NCI-H82 treated with DMSO at 0.1 percent for 48 hours (cell line): ENCODE measurements around the gene RAD23B.
"Not testable (repeated sequence)": the region's sequence is repeated elsewhere in the genome, so short reads cannot be mapped to it uniquely, and the experiment has no call there.

Source experiments
- DNase-seq: peaks from one replicate; lab custom pipeline; 2025; ENCODE audit not compliant: unreplicated experiment; lab: John Stamatoyannopoulos, UW

Gene RAD23B

GRCh38 chr9:107292821-107293542 lies 9.9 kb downstream of the RAD23B start:
- DNase-seq, result no peak

GRCh38 chr9:107293543-107294085 lies 10.5 kb downstream of the RAD23B start:
- no peak for DNase-seq

GRCh38 chr9:107294756-107295155 lies 11.7 kb downstream of the RAD23B start:
- DNase-seq, result peak; percentile 62

- no peak for DNase-seq
Measured at GRCh38 chr9:107295995-107296394, 12.9 kb downstream of the RAD23B start.

- not testable (repeated sequence) for DNase-seq
Measured at GRCh38 chr9:107296592-107296991, 13.5 kb downstream of the RAD23B start.

- no peak for DNase-seq
Measured at GRCh38 chr9:107299437-107299836, 16.4 kb downstream of the RAD23B start.

GRCh38 chr9:107306308-107306707 lies 23.2 kb downstream of the RAD23B start:
- DNase-seq, result no peak

GRCh38 chr9:107307331-107307730 lies 24.3 kb downstream of the RAD23B start:
- no peak for DNase-seq

GRCh38 chr9:107308461-107308860 lies 25.4 kb downstream of the RAD23B start:
- no peak for DNase-seq

- DNase-seq, result no peak
Measured at GRCh38 chr9:107309271-107309670, 26.2 kb downstream of the RAD23B start.

- DNase-seq, result peak; percentile 55
Measured at GRCh38 chr9:107312376-107313050, 29.4 kb downstream of the RAD23B start.

- DNase-seq, result no peak
Measured at GRCh38 chr9:107313555-107314096, 30.5 kb downstream of the RAD23B start.

- no peak for DNase-seq
Measured at GRCh38 chr9:107314763-107315162, 31.7 kb downstream of the RAD23B start.

GRCh38 chr9:107316795-107317661 lies 33.9 kb downstream of the RAD23B start:
- no peak for DNase-seq

- DNase-seq, result no peak
Measured at GRCh38 chr9:107322643-107323042, 39.6 kb downstream of the RAD23B start.

GRCh38 chr9:107323836-107324585 lies 40.9 kb downstream of the RAD23B start:
- DNase-seq, result no peak

- no peak for DNase-seq
Measured at GRCh38 chr9:107325842-107326241, 42.8 kb downstream of the RAD23B start.

GRCh38 chr9:107328510-107328909 lies 45.4 kb downstream of the RAD23B start:
- no peak for DNase-seq

- no peak for DNase-seq
Measured at GRCh38 chr9:107330420-107330819, 47.3 kb downstream of the RAD23B start.

GRCh38 chr9:107332883-107333282 lies 49.8 kb downstream of the RAD23B start:
- DNase-seq, result no peak
